Esophagus squamous epithelium (tissue), 4 donors: ENCODE results near the gene MGAT5.

Experiments
- POLR2A ChIP-seq, 4 donors: fragments of 450-650 bp; IDR thresholded peaks; one replicate each; pipeline ENCODE4 v1.6.1; 2017; ENCODE audit warnings: antibody characterized with exemption in 4 of 4, mild to moderate bottlenecking in 4 of 4, moderate library complexity in 3 of 4
- TF ChIP-seq, protein P1 (sequence below), 6 experiments: fragments of 450-650 bp in 4 of 6; fragments of 200-600 bp in 2 of 6; sonication (generic) in 2 of 6; IDR thresholded peaks; one replicate each; pipeline ENCODE4 v1.5.1; 2016 to 2019; ENCODE audit warnings: antibody characterized with exemption in 6 of 6, mild to moderate bottlenecking in 4 of 6, moderate library complexity in 4 of 6

DNA sequence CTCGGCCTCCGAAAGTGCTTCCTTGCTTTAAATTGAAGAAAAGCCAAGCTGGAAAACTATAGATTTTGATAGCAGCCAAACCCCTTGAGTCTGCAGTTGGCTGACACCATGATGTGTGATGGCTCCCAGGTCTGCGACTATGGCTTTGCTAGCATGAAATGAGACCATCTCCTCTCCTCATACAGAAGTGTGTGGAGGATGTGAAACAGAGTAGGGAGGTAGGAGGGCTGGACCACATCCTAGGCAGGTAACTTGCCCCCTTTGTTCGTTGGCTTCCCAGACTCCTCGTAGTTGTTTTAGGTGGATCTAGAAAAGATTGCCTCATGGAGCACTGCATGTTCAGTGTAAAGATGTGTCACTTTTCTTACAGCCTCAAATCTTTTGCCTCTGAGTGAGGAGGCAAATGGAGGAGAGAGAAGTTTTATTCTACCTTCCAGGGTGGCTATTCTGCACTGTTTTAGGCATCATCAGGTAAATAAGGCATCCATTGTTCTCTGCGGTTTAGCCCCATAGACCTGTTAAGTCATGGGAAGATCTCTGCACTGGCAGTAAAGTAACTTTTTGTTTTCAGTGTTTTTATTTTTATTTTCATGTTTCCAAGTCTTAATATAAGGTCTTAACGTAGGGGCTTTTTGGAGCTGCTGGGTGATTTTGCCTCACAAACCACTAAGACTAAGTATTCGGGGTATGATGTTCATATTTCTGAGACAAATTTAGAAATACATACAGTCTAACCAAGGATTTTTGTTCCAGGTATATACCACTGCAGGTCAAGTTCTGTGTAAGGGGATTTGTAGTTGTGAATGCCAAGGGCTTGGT, 40.1 kb downstream of the MGAT5 start:
- TF ChIP-seq, protein P1, sequence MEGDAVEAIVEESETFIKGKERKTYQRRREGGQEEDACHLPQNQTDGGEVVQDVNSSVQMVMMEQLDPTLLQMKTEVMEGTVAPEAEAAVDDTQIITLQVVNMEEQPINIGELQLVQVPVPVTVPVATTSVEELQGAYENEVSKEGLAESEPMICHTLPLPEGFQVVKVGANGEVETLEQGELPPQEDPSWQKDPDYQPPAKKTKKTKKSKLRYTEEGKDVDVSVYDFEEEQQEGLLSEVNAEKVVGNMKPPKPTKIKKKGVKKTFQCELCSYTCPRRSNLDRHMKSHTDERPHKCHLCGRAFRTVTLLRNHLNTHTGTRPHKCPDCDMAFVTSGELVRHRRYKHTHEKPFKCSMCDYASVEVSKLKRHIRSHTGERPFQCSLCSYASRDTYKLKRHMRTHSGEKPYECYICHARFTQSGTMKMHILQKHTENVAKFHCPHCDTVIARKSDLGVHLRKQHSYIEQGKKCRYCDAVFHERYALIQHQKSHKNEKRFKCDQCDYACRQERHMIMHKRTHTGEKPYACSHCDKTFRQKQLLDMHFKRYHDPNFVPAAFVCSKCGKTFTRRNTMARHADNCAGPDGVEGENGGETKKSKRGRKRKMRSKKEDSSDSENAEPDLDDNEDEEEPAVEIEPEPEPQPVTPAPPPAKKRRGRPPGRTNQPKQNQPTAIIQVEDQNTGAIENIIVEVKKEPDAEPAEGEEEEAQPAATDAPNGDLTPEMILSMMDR (IDR thresholded peaks at IDR 0.05) = no peak
- no peak for TF ChIP-seq POLR2A (IDR thresholded peaks at IDR 0.05)
